ENCODE measurements around the gene TFF3.
"Not testable (repeated sequence)": the region's sequence is repeated elsewhere in the genome, so short reads cannot be mapped to it uniquely, and the experiment has no call there.

DNA sequence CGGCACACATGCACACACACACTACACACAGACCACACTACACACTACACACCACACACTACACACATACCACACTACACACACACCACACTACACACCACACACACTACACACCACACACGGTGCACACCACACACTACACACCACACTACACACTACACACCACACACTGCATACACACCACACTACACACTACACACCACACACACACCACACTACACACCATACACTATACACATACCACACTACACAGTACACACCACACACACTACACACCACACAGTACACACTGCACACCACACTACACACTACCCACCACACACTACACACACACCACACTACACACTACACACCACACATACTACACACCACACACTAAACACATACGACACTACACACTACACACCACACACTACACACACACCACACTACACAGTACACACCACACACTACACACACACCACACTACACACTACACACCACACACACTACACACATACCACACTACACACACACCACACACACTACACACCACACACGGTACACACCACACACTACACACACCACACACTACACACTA, 22.6 kb downstream of the TFF3 start:
- TF ChIP-seq, protein P1, sequence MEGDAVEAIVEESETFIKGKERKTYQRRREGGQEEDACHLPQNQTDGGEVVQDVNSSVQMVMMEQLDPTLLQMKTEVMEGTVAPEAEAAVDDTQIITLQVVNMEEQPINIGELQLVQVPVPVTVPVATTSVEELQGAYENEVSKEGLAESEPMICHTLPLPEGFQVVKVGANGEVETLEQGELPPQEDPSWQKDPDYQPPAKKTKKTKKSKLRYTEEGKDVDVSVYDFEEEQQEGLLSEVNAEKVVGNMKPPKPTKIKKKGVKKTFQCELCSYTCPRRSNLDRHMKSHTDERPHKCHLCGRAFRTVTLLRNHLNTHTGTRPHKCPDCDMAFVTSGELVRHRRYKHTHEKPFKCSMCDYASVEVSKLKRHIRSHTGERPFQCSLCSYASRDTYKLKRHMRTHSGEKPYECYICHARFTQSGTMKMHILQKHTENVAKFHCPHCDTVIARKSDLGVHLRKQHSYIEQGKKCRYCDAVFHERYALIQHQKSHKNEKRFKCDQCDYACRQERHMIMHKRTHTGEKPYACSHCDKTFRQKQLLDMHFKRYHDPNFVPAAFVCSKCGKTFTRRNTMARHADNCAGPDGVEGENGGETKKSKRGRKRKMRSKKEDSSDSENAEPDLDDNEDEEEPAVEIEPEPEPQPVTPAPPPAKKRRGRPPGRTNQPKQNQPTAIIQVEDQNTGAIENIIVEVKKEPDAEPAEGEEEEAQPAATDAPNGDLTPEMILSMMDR (IDR thresholded peaks at IDR 0.05; ENCODE audit: insufficient read depth, low read length, poor library complexity, severe bottlenecking): not testable (repeated sequence)
- TF ChIP-seq EZH2phosphoT487 (conservative IDR thresholded peaks at IDR 0.05; ENCODE audit: low read length): not testable (repeated sequence)

Data from SU-DHL-6 (cell line).